ENCODE data around the gene WFDC13. TPM values are rescaled to one million over a fixed set of nuclear protein-coding genes. Genes with fewer than 3 reads are reported as not detected.

WFDC13 gene
- total RNA-seq, 1 donor from 2014 or later = not detected

GRCh38 chr20:45735988-45736387 is 34.1 kb downstream of the WFDC13 start:
- Mint-ChIP-seq H3K27ac (no peak overlapping the region), H3K9me3 (peaks cover 31% of the 10 kb centered on the region), H3K4me1 (no peaks in the 10 kb centered on the region), H3K36me3 (no peaks in the 10 kb centered on the region), H3K27me3 (ENCODE audit: insufficient read depth, low read depth) (peaks cover 2% of the 10 kb centered on the region), H3K4me3 (no peak overlapping the region)
- Histone ChIP-seq H3K9me3 (ENCODE audit: low read depth) (peaks cover 4% of the 10 kb centered on the region), H3K36me3 (no peaks in the 10 kb centered on the region), H3K4me3 (no peak overlapping the region), H3K4me2 (no peak overlapping the region), H4K20me1 (ENCODE audit: low read depth) (no peaks in the 10 kb centered on the region), H3F3A (ENCODE audit: low read depth) (no peaks in the 10 kb centered on the region), H3K4me1 (no peaks in the 10 kb centered on the region), H2AFZ (replicated peaks) (no peak overlapping the region), H3K79me2 (ENCODE audit: low read depth) (no peaks in the 10 kb centered on the region), H3K27me3 (no peaks in the 10 kb centered on the region), H3K9ac (no peak overlapping the region), H3K27ac (no peak overlapping the region)
- no peak for DNase-seq (ENCODE audit: low spot score)
- TF ChIP-seq, protein P1, sequence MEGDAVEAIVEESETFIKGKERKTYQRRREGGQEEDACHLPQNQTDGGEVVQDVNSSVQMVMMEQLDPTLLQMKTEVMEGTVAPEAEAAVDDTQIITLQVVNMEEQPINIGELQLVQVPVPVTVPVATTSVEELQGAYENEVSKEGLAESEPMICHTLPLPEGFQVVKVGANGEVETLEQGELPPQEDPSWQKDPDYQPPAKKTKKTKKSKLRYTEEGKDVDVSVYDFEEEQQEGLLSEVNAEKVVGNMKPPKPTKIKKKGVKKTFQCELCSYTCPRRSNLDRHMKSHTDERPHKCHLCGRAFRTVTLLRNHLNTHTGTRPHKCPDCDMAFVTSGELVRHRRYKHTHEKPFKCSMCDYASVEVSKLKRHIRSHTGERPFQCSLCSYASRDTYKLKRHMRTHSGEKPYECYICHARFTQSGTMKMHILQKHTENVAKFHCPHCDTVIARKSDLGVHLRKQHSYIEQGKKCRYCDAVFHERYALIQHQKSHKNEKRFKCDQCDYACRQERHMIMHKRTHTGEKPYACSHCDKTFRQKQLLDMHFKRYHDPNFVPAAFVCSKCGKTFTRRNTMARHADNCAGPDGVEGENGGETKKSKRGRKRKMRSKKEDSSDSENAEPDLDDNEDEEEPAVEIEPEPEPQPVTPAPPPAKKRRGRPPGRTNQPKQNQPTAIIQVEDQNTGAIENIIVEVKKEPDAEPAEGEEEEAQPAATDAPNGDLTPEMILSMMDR (IDR thresholded peaks at IDR 0.05) = no peak
- no peak for TF ChIP-seq EZH2phosphoT487 (IDR thresholded peaks at IDR 0.05)
- TF ChIP-seq EZH2 (IDR thresholded peaks at IDR 0.05) = no peak

DNA sequence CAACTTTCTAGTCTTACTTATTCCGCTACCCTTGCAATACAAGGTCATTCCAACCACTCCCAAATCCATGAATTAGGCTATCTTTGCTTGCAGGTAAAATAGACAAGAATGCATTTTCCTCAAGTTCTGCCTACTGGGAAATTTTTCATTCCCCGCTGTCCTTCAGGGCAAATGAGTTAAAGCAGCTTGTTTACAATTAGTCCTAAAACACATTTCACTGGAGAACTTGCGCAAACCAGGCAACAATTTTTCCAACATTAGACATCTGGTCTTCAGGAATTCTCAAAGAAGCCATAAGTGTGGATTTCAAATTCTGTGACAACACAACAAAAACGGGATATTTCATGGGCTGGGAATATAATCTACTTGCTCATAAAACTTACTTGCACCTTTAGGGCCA is 40.8 kb downstream of the WFDC13 start:
- no peaks in the 10 kb centered on the region for H3F3A ChIP-seq (ENCODE audit: low read depth)
- Mint-ChIP-seq H3K9me3 (peaks cover 3% of the 10 kb centered on the region), H3K27ac (no peak overlapping the region), H3K27me3 (ENCODE audit: insufficient read depth, low read depth) (peaks cover 2% of the 10 kb centered on the region), H3K36me3 (no peaks in the 10 kb centered on the region), H3K4me1 (no peaks in the 10 kb centered on the region), H3K4me3 (no peak overlapping the region)
- TF ChIP-seq EZH2 (IDR thresholded peaks at IDR 0.05) = no peak
- no peak for TF ChIP-seq EZH2phosphoT487 (IDR thresholded peaks at IDR 0.05)
- TF ChIP-seq, protein P1 (IDR thresholded peaks at IDR 0.05) = no peak
- H3K4me2 ChIP-seq = no peak overlapping the region
- no peak overlapping the region for H3K4me3 ChIP-seq
- H3K9me3 ChIP-seq (ENCODE audit: low read depth) = no peaks in the 10 kb centered on the region
- H3K36me3 ChIP-seq = no peaks in the 10 kb centered on the region
- no peaks in the 10 kb centered on the region for H3K79me2 ChIP-seq (ENCODE audit: low read depth)
- H3K9ac ChIP-seq = no peak overlapping the region
- H2AFZ ChIP-seq (replicated peaks) = no peak overlapping the region
- H3K27me3 ChIP-seq = no peaks in the 10 kb centered on the region
- H3K27ac ChIP-seq = no peak overlapping the region
- no peak for DNase-seq (ENCODE audit: low spot score)
- no peaks in the 10 kb centered on the region for H4K20me1 ChIP-seq (ENCODE audit: low read depth)
- H3K4me1 ChIP-seq = no peaks in the 10 kb centered on the region

DNA sequence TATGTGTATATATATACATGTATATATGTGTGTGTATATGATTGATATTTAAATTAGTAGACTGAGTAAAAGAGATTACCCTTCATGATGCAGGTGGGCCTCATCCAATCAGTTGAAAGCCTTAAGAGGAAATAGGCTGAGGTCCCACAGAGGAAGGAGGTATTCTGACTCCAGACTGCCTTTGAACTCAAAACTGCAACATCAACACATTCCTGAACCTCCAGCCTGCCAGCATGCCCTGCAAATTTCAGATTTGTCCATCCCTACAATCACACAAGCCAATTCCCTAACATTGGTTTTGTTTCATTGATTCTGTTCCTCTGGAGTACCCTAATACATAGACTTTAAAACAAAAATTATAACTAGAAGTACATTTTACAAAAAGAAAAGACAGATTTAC is 43.2 kb downstream of the WFDC13 start:
- Histone ChIP-seq H2AFZ (replicated peaks) (no peak overlapping the region), H3F3A (ENCODE audit: low read depth) (no peaks in the 10 kb centered on the region), H3K4me2 (no peak overlapping the region), H3K9ac (no peak overlapping the region), H3K9me3 (ENCODE audit: low read depth) (no peaks in the 10 kb centered on the region), H3K27ac (no peak overlapping the region), H3K79me2 (ENCODE audit: low read depth) (no peaks in the 10 kb centered on the region), H4K20me1 (ENCODE audit: low read depth) (no peaks in the 10 kb centered on the region), H3K4me3 (no peak overlapping the region), H3K27me3 (no peaks in the 10 kb centered on the region), H3K4me1 (no peaks in the 10 kb centered on the region), H3K36me3 (no peaks in the 10 kb centered on the region)
- Mint-ChIP-seq H3K27ac (no peak overlapping the region), H3K9me3 (no peaks in the 10 kb centered on the region), H3K4me3 (no peak overlapping the region), H3K36me3 (no peaks in the 10 kb centered on the region), H3K4me1 (no peaks in the 10 kb centered on the region), H3K27me3 (ENCODE audit: insufficient read depth, low read depth) (peaks cover 2% of the 10 kb centered on the region)
- TF ChIP-seq EZH2phosphoT487 (IDR thresholded peaks at IDR 0.05) = no peak
- TF ChIP-seq EZH2 (IDR thresholded peaks at IDR 0.05) = no peak
- TF ChIP-seq, protein P1 (IDR thresholded peaks at IDR 0.05) = no peak
- DNase-seq (ENCODE audit: low spot score) = no peak
